ENCODE measurements around the gene RAD51. TPM values are rescaled to one million over a fixed set of nuclear protein-coding genes. Genes with fewer than 3 reads are reported as not detected.

Gene RAD51
- total and polyA plus RNA-seq, 4 donors: 0.95 to 2.2 (median 1.2) TPM

GRCh38 chr15:40696228-40696627, 1.3 kb downstream of the RAD51 start:
- Histone ChIP-seq H3K4me3 (no peak overlapping the region), H3K36me3 (ENCODE audit: control insufficient read depth in 4 of 4, insufficient read depth in 4 of 4, low read length in 4 of 4) (peaks cover 0 to 10% (median 6%) of the 10 kb centered on the region in 4 donors), H3K9me3 (ENCODE audit: control insufficient read depth in 4 of 4, insufficient read depth in 3 of 4, low read length in 3 of 4) (no peaks in the 10 kb centered on the region), H3K27ac (ENCODE audit: low read depth in 1 of 2, low read length in 1 of 2) (no peak overlapping the region), H3K9ac (ENCODE audit: insufficient read depth in 1 of 2, low read length in 2 of 2) (no peak overlapping the region), H3K27me3 (ENCODE audit: control insufficient read depth in 3 of 3, insufficient read depth in 3 of 3, low read length in 2 of 3) (no peaks in the 10 kb centered on the region), H3K4me1 (ENCODE audit: control insufficient read depth in 5 of 5, insufficient read depth in 5 of 5, low read length in 5 of 5) (peaks cover 0 to 20% (median 0%) of the 10 kb centered on the region in 5 donors)
- no peak for TF ChIP-seq CTCF (IDR thresholded peaks at IDR 0.05; ENCODE audit: control extremely low read depth, extremely low read depth)
- 75 to 80% methylated on average over 11 of the region's 11 CpGs for WGBS, 2 donors
- DNase-seq (no peak), ATAC-seq (ENCODE audit: insufficient read depth, low FRiP score) (no peak)

DNA sequence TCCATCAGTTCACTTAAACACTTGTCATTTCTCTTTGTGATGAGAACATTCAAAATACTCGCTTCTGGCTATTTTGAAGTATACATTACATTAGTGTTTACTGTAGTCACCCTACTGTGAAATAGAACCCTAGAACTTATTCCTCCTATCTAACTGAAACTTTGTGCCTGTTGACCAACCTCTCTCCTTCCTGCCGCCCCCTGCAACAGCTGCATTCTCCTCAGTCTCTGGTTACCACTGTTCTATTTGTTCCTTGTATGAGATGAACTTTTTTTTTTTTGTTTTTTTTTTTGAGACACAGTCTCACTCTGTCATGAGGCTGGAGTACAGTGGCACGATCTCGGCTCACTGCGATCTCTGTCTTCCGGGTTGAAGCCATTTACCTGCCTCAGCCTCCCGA, 2.9 kb downstream of the RAD51 start:
- Histone ChIP-seq H3K9me3 (ENCODE audit: control insufficient read depth in 4 of 4, insufficient read depth in 3 of 4, low read length in 3 of 4) (no peaks in the 10 kb centered on the region), H3K4me1 (ENCODE audit: control insufficient read depth in 5 of 5, insufficient read depth in 5 of 5, low read length in 5 of 5) (peaks cover 0 to 20% (median 0%) of the 10 kb centered on the region in 5 donors), H3K36me3 (ENCODE audit: control insufficient read depth in 4 of 4, insufficient read depth in 4 of 4, low read length in 4 of 4) (peaks cover 0 to 2% (median 1%) of the 10 kb centered on the region in 4 donors), H3K27me3 (ENCODE audit: control insufficient read depth in 3 of 3, insufficient read depth in 3 of 3, low read length in 2 of 3) (no peaks in the 10 kb centered on the region), H3K27ac (ENCODE audit: low read depth in 1 of 2, low read length in 1 of 2) (no peak overlapping the region), H3K4me3 (no peak overlapping the region), H3K9ac (ENCODE audit: insufficient read depth in 1 of 2, low read length in 2 of 2) (no peak overlapping the region)
- TF ChIP-seq CTCF (IDR thresholded peaks at IDR 0.05; ENCODE audit: control extremely low read depth, extremely low read depth): no peak
- no peak for DNase-seq
- WGBS, 2 donors: 94% methylated on average over 7 of the region's 7 CpGs
- ATAC-seq (ENCODE audit: insufficient read depth, low FRiP score): no peak

- TF ChIP-seq CTCF (IDR thresholded peaks at IDR 0.05; ENCODE audit: control extremely low read depth, extremely low read depth): no peak
- no peak overlapping the region for H3K9ac ChIP-seq (ENCODE audit: insufficient read depth in 1 of 2, low read length in 2 of 2)
- H3K4me3 ChIP-seq: no peak overlapping the region
- no peak overlapping the region for H3K27ac ChIP-seq (ENCODE audit: low read depth in 1 of 2, low read length in 1 of 2)
- no peaks in the 10 kb centered on the region for H3K27me3 ChIP-seq (ENCODE audit: control insufficient read depth in 3 of 3, insufficient read depth in 3 of 3, low read length in 2 of 3)
- ATAC-seq (ENCODE audit: insufficient read depth, low FRiP score) (no peak), DNase-seq (peak in 2 of 3 donors; percentile 17 to 31)
- 90 to 92% methylated on average over 7 of the region's 7 CpGs for WGBS, 2 donors
- H3K4me1 ChIP-seq (ENCODE audit: control insufficient read depth in 5 of 5, insufficient read depth in 5 of 5, low read length in 5 of 5): no peaks in the 10 kb centered on the region
- no peaks in the 10 kb centered on the region for H3K9me3 ChIP-seq (ENCODE audit: control insufficient read depth in 4 of 4, insufficient read depth in 3 of 4, low read length in 3 of 4)
- peaks cover 0 to 5% (median 1%) of the 10 kb centered on the region in 4 donors for H3K36me3 ChIP-seq (ENCODE audit: control insufficient read depth in 4 of 4, insufficient read depth in 4 of 4, low read length in 4 of 4)
Observed at GRCh38 chr15:40702077-40702476, 7.1 kb downstream of the RAD51 start.

GRCh38 chr15:40706121-40706520, 11.1 kb downstream of the RAD51 start:
- Histone ChIP-seq H3K27me3 (ENCODE audit: control insufficient read depth in 3 of 3, insufficient read depth in 3 of 3, low read length in 2 of 3) (no peaks in the 10 kb centered on the region), H3K36me3 (ENCODE audit: control insufficient read depth in 4 of 4, insufficient read depth in 4 of 4, low read length in 4 of 4) (peaks cover 0 to 5% (median 1%) of the 10 kb centered on the region in 4 donors), H3K4me1 (ENCODE audit: control insufficient read depth in 5 of 5, insufficient read depth in 5 of 5, low read length in 5 of 5) (no peaks in the 10 kb centered on the region), H3K9ac (ENCODE audit: insufficient read depth in 1 of 2, low read length in 2 of 2) (no peak overlapping the region), H3K27ac (ENCODE audit: low read depth in 1 of 2, low read length in 1 of 2) (no peak overlapping the region), H3K4me3 (no peak overlapping the region), H3K9me3 (ENCODE audit: control insufficient read depth in 4 of 4, insufficient read depth in 3 of 4, low read length in 3 of 4) (no peaks in the 10 kb centered on the region)
- ATAC-seq (ENCODE audit: insufficient read depth, low FRiP score): no peak
- DNase-seq: no peak
- WGBS, 2 donors: 90 to 100% methylated on average over 2 of the region's 2 CpGs
- TF ChIP-seq CTCF (IDR thresholded peaks at IDR 0.05; ENCODE audit: control extremely low read depth, extremely low read depth): no peak
